HG03520 (cell line): ENCODE data around the gene RAB3GAP1.

ENCODE experiments used
- ATAC-seq: cut with Tn5 transposase; IDR thresholded peaks from one replicate; pipeline ENCODE4 v1.9.1; 2021; ENCODE audit warnings: mild to moderate bottlenecking, moderate library complexity; ENCODE audit not compliant: unreplicated experiment

The RAB3GAP1 gene

DNA sequence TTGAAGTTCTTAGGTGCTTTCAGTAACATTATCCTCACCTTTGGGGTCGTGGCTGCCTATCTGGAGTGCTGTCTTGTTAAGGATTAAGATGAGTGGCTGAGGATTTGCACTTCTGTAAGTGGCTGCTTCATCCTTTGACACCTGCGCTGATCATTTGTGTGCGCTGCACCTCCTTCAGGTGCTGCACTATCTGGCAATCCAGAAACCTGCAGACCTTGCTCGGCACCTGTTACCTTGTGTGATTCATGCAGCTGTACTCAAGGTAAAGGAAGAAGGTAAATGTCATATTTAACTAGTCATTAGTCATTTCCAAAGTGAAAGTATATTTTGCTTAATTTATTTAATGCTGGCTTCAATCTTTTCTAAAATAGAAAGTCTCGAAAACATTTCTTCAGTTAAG lies 110.3 kb downstream of the RAB3GAP1 start:
- ATAC-seq, result no peak

DNA sequence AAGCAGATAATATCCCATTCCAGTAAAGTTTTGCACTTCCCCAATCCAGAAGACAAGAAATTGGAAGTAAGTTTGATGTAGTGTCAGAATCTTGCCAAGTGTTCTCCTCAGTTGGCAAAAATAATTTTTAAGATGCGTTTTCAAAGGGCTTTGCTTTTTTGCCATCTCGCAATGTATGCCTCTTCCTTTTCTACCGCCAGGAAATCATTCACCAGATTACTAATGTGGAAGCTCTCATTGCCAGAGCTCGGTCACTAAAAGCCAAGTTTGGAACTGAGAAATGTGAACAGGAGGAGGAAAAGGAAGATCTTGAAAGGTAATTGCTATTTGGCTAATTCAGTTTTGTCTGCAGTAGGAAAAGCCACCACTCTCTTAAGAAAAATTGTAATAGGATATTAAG lies 110.7 kb downstream of the RAB3GAP1 start:
- ATAC-seq, result no peak

DNA sequence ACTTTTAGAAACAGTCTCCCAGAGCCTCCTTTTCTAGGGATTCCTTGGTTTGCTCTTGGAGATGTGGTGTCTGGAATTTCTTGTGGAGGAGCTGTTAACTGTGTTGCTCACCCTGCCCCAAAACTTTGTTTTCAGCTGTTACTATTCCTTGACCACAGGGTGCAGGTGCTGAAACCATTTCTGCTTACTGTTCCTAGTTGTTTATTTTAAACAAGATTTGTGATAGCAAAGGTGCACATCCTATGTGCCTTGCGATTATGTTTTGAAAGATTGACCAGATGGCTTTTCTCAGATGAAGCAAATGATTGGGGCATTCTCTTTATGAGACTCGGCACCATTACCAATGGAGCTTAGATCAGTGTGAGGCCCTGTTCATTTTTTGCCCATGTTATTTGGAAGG lies 111.2 kb downstream of the RAB3GAP1 start:
- no peak for ATAC-seq

DNA sequence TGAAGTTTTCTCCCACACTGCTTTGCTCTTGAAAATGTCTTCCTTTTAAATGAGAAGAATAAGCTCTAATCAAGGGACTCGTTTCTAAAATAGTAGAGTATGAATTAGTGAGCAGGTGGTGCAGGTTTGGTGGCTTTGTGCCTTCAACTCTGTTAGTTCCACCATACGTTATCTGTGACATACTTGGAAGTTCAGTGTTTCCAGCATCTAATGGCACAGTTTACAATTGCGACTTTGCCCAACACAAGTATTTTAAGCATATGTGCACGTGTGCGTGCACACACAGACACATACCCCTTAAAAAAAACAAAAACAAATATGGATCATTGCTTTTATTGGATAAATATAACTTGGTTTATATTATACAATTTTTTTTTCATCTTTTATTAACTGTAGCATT lies 111.8 kb downstream of the RAB3GAP1 start:
- no peak for ATAC-seq

DNA sequence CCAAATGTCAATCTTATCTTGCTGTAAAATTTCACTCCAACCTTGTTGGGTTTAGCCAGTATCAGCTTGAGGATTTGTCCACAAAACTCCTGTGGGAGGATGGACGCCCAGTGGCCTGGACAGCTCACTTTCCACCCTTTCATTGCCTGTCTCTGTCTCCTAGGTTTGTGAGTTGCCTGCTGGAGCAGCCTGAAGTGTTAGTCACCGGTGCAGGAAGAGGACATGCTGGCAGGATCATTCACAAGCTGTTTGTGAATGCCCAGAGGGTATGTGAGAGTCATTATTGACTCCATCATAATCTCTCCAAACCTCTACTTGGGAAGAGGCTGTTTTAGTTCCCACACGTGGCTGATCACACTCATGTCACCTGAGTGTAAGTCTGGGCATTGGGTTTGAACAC lies 112.3 kb downstream of the RAB3GAP1 start:
- ATAC-seq, result no peak

DNA sequence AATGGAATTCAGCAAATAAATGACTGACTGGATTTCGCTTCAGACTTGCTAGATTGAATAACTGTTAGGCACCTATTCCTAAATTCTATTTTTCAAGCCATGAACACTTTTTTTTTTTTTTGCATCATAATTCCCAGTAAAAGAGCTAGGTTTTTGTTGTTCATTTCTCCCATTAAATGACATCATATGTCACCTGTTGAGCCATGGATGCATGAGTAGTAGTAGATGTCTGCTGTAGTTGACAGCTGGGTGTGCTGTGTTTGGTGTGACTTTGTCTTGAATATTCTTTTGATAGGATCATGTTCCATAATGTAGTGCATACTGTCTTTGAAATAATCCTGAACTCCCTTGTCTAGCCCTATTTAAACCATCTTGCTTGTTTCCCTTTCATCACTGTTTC lies 115.2 kb downstream of the RAB3GAP1 start:
- no peak for ATAC-seq

DNA sequence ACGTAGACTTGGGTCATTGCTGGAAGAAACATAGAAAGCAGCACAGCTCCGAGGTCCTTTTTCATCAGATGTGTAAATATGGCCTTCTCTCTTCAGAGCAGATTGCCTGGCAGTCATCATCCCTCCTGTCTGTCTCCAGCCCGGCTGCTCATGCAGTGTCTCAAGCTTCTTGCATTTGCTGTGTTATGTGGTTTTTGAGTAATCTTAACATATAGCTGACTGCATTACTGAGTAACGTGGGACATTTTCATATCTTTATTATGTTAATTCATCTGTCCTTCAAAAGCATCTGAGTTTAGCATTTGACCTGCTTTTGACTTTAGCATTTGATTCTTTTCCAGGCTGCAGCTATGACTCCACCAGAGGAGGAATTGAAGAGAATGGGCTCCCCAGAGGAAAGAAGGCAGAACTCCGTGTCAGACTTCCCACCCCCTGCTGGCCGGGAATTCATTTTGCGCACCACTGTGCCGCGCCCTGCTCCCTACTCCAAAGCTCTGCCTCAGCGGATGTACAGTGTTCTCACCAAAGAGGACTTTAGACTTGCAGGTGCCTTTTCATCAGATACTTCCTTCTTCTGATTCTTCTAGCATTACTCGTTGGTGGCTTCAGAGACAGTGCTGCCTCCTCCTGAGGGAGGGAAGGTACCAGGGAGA lies 116.2 kb downstream of the RAB3GAP1 start:
- ATAC-seq, result no peak

DNA sequence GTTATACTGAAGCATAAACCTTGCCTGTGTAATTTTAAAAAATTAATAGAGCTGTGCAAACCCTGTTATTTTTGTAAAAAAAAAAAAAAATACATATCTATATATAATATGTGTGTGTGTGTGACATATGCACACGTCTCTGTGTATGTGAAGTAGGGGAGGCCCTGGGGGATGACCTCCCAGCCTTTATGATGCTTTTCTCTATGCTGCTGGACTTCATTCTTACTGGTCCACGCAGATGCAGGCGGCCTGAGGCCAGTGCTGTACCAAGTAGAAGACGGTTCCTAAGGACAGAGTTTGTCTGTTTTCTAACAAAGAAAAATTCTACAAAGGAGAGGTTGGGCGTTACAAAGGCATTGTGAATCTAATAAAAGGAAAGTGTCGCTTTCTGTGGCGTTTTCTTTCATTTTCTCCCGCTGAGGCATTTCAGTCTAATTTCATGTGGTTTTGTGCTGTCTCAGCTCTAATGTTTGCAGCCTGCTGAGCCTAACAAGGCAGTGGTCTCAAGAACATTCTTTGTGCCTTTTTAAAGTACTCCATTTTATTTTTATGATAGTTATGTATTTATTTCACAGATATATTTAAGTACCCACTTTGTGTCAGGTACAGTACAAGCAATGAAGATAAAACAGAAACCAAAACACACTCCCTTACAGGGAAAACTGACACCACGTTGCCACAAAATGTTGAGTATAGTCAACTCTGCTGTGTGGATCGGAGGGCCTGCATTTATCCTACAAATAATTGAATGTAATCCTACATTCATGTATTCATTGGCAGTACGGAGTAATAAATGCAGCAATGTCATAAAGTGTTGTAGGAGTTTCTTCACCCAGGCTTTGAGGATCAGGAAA lies 118.0 kb downstream of the RAB3GAP1 start:
- no peak for ATAC-seq

DNA sequence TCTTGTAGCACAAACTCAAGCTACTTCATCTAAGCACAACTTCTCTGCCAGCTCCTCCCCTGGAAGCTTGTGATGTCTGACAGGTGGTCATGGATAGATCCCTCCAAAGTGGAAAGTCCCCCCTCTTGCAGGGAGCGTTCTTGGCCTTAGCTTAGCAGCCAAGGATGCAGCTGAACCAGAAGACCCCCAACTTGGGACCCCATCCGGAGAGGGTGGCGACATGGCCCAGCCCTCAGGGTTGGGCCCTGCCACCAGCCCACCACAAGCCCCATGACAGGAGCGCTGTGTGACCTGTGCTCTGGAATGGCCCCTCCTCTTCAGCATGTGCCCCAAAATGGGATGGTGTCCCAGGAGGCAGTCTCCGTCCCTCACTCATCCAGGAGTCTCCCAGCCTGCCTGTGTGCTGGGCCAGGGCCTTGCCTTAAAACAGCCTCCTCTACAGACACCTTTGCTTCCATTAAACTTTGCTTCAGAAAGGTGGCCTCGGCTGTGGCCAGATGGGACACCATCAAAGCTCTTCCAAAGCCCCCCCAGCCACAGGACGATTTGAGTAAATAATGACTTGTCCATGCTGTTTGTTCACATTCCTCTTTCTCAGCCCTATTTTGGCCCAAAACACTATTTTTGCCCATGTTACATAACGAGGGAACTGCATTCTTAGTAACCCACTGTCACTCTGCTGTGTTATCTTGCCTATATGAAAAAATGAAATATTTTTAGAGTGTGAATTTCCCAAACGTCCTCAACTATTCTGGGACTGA lies 122.1 kb downstream of the RAB3GAP1 start:
- no peak for ATAC-seq

DNA sequence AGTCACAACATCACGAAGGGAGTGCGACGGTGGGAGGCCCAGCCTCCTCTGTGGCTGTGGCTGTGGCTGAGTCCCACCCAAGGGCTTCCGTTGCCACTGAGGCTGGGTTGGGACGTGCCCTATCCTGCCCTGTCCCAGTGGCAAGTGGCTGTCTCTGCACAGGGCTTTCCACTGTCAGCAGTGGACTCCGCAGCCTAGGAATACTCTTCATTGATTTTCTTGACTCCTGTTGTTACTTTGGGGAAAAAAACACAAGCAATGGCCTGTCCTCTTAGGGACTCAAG lies 122.7 kb downstream of the RAB3GAP1 start:
- no peak for ATAC-seq

DNA sequence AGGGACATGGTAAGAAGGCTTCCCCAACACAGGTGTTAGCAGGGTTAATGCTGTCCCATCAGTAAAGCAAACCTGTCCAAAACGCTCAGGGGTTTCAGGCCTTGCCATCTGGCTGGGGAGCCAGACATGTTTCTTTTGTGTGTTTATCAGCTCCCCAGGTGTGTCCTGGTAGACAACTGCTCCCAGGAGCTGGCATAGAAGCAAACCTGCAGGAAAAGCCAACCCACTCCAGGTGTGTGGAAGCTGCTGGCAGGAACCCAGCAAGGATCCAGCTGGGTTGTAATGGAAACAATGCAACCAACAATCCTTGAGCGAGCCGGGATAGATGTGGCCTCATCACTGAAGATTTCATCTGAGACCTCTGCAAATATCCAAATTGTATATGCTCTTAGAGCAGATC lies 123.1 kb downstream of the RAB3GAP1 start:
- ATAC-seq, result no peak

DNA sequence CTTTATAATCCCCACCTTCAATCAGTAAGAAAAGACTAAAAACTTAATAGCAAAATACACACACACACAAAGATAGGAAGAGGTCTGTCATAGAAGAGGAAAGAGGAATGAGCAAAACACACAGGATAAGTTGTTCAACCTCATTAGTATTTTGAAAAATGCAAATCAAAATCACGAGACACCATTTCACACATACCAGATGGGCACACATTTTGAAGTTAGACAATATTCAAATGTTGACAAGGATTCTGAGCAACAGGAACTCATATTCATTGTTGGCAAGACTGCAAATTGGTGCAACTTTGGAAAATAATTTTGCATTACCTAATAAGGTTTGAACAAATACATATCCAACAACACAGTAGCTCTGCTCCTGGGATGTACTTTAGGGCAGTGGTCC lies 127.6 kb downstream of the RAB3GAP1 start:
- ATAC-seq, result no peak

DNA sequence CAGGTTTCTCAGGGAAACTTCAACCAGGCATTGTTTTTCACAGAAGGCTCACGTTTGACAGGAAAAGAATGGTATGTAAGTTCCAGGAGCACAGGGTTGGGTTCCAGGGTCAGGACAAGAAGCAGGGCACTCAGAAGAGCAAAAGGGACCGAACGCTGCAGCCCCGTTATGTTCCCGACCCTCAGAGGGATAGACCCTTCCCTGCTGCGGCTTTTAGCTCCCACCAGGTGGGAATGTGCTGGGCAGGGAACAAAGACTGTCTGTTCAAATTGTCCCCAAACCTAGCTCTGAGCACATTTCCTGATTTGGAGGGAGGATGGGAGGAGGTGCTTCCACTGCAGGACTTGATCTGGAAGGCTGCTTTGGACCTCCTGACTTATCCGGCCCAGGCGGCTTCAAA lies 130.1 kb downstream of the RAB3GAP1 start:
- no peak for ATAC-seq

DNA sequence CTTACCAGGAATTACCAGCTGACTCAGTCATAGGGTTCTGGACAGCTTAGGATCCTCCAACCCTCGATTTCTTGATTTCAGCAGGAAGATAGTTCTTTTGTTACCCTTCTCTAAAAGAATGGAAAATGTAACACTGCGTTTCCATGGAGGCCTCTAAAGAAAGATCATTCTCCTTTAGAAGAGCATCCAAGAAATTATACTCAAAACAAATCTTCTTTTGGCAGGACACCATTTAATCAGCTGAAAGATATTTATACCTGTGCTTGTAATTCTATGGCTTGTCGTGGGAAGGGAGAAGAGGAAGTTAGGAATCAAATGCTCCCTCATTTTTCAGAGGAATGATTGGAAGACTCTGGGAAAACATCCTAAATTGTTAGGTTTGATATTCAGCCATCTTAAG lies 130.5 kb downstream of the RAB3GAP1 start:
- ATAC-seq, result no peak

DNA sequence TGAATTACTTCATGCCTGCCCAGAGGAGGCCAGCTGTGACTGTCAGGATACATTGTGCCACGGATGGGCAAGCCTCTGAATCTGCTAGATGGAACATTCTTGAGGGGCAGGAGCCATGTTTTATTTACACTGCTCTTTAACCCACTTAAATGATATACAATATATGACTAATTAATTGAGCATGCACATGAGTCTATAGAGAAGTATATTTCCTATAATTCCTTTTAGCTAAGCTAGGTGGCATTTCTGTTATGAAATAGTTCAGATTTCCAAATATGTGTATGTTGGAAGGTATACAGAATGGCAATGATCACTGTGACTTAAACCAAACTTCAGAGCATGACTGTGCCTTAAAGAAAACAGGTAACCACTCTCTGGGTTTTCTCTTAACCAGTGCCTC lies 131.7 kb downstream of the RAB3GAP1 start:
- ATAC-seq, result no peak

DNA sequence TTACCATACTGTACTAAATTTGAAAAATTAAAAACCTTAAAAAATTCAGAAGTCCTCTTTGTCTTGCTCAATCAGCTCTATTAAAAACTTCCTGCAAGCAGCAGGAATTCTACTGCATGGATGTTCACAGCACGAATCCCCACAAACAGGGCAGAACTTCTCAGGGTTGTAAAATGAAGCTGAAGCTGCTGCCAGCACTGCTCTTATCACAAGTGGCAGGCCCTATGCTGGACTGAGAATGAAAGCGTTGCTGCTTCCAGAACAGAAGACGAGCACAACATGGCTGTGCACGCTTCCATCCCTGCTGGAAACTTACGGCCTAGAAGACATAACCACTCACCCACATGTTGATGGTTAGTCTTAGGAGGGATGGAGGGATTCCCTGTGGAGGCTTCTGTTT lies 134.0 kb downstream of the RAB3GAP1 start:
- no peak for ATAC-seq

DNA sequence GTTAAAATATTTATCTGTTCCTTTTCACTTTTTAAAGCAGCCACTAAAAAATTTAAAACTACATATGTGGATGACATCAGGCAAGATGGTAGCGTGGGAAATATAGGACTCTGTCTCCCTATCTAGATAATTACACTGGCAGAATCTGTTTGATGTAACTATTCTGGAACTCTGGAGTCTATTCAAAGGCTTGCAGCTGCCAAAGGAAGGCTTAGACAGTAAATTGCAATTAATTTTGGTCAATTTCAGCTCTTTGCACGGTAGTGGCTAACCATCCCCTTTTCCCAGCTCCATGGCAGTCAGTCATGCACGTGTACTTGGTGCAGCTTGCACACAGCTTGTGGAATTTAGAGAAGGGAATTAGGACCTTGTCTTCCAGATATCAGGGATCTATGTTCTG lies 135.2 kb downstream of the RAB3GAP1 start:
- ATAC-seq, result no peak

DNA sequence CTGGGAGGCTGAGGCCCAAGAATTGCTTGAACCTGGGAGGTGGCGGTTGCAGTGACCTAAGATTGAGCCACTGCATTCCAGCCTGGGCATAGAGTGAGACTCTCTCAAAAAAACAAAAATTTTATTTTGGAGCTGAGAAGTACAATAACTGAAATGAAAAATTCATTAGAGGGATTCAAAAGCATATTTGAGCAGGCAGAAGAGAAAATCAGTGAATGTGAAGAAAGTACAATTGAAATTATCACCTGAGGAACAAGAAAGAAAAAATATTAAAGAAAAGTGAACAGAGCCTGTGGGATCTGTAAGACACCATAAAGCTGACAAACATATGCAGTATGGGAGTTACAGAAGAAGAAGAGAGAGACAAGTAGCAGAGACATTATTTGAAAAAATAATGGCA lies 137.1 kb downstream of the RAB3GAP1 start:
- ATAC-seq, result no peak

DNA sequence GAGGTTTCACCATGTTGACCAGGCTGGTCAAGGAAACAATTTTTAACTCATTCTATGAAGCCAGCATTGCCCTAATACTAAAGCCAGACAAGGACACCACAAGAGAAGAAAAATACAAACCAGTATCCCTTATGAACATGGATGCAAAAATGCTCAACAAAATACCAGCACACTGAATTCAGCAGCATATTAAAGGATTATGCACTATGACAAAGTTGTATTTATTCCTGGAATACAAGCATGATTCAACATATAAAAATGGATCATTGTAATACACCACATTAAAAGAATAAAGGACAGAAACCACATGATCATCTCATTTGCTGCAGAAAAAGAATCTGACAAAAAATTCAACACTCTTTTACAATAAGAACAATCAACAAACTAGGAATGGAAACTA lies 138.7 kb downstream of the RAB3GAP1 start:
- ATAC-seq, result no peak

DNA sequence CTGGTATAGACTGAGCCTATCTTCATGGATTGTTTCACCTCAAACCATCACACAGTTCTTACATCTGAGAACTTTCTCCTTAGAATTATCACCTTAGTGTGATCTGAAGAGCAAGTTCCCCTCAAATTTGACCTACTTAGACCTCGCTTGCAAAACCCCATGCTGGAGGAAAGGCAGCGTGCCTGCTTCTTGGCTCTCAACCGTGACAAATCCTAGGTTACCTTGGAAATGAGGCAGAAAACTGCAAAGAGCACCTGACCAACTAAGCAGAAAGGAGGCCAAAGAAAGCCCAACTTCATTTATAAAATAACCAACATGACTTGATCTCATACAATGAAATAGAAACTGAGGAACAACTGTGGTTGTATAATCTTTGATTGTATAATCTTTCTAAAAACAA lies 146.4 kb downstream of the RAB3GAP1 start:
- ATAC-seq, result no peak

DNA sequence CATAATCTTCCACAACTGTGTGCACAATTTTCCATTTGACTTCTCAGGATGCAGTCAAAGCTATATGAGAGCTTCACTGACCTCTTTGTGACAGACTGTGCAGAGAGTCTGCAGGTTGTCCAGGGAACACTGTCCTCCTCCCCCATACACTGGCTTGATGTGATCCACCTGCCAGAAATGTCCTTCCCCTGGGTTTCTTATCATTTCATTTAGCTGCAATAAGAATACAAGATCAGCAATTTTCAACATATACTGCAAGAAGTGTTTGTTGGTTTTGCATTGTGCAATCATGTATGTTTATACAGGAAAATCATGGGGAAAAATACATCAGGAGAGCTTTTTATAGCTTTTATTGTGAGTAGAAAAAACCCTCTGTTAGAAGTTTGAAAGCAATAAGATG lies 150.7 kb downstream of the RAB3GAP1 start:
- no peak for ATAC-seq

DNA sequence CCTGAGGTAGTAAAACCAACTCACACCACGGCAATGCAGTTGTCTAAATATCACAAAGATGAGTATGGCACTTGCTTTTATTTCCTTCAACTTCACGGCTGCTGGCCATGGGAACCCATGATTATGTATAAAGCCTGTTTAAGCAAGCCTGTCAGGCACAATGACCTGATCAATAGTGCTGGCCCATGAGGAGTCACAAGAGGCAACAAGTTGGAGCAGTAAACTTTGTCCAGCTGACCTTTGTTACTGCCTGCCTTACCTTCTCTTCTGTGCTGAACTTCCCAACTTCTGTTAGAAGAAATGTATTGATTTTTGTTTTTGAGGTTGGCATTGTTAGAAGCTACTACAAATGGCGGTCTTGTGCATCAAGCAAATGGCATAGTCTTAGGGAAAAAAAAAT lies 151.9 kb downstream of the RAB3GAP1 start:
- ATAC-seq, result no peak
